ENCODE measurements around the gene MSMP. TPM values are rescaled to one million over a fixed set of nuclear protein-coding genes. Genes with fewer than 3 reads are reported as not detected.
A peak's percentile ranks its signal among the peaks of the same experiment; 100 is the strongest.

The MSMP gene
- total RNA-seq (2014; rRNA removed; shearing (Covaris generic)): not detected in 2 replicates

GRCh38 chr9:35754264-35754663 lies at the start of gene MSMP:
Gene MSMP, minus strand, starts transcription at chr9:35754276. Its CDS starts 147 bp downstream, at chr9:35754129.
- DNase-seq (ENCODE audit: low spot score): no peak

- no peak for DNase-seq (ENCODE audit: low spot score)
These were observed 47.5 kb upstream of the MSMP start for GRCh38 chr9:35801328-35802128.

- no peak for DNase-seq (ENCODE audit: low spot score)
These were observed 46.5 kb upstream of the MSMP start for GRCh38 chr9:35800530-35800929.

GRCh38 chr9:35798658-35799374 lies 44.7 kb upstream of the MSMP start:
- peak; percentile 68 for DNase-seq (ENCODE audit: low spot score)

GRCh38 chr9:35797311-35798109 lies 43.4 kb upstream of the MSMP start:
- no peak for DNase-seq (ENCODE audit: low spot score)

- peak; percentile 58 for DNase-seq (ENCODE audit: low spot score)
These were observed 41.6 kb upstream of the MSMP start for GRCh38 chr9:35795695-35796094.

- DNase-seq (ENCODE audit: low spot score): no peak
These were observed 39.4 kb upstream of the MSMP start for GRCh38 chr9:35793461-35793860.

GRCh38 chr9:35792826-35793225 lies 38.8 kb upstream of the MSMP start:
- no peak for DNase-seq (ENCODE audit: low spot score)

- no peak for DNase-seq (ENCODE audit: low spot score)
These were observed 38.1 kb upstream of the MSMP start for GRCh38 chr9:35792024-35792813.

- no peak for DNase-seq (ENCODE audit: low spot score)
These were observed 37.3 kb upstream of the MSMP start, which contains the start of gene NPR2 for GRCh38 chr9:35791297-35791921. Gene NPR2, plus strand, starts transcription at chr9:35791591. Its CDS starts 818 bp downstream, at chr9:35792409.

GRCh38 chr9:35790385-35791296 lies 36.6 kb upstream of the MSMP start:
- peak; percentile 69 for DNase-seq (ENCODE audit: low spot score)

- no peak for DNase-seq (ENCODE audit: low spot score)
These were observed 35.9 kb upstream of the MSMP start for GRCh38 chr9:35790025-35790384.

GRCh38 chr9:35789541-35789940 lies 35.5 kb upstream of the MSMP start:
- no peak for DNase-seq (ENCODE audit: low spot score)

GRCh38 chr9:35783418-35783817 lies 29.3 kb upstream of the MSMP start:
- DNase-seq (ENCODE audit: low spot score): no peak

GRCh38 chr9:35781066-35781465 lies 27.0 kb upstream of the MSMP start:
- DNase-seq (ENCODE audit: low spot score): no peak

GRCh38 chr9:35778496-35778895 lies 24.4 kb upstream of the MSMP start:
- DNase-seq (ENCODE audit: low spot score): no peak

- DNase-seq (ENCODE audit: low spot score): no peak
These were observed 21.9 kb upstream of the MSMP start for GRCh38 chr9:35776018-35776417.

- no peak for DNase-seq (ENCODE audit: low spot score)
These were observed 21.0 kb upstream of the MSMP start for GRCh38 chr9:35774907-35775635.

GRCh38 chr9:35771943-35772342 lies 17.9 kb upstream of the MSMP start:
- DNase-seq (ENCODE audit: low spot score): peak; percentile 8
